Measurements from ENCODE around the gene PAIP2B.

Gene PAIP2B

GRCh38 chr2:71150082-71150816 is 76.7 kb downstream of the PAIP2B start:
- DNase-seq, result no peak

- DNase-seq, result no peak
Measured at GRCh38 chr2:71148506-71149063, 78.3 kb downstream of the PAIP2B start.

GRCh38 chr2:71143782-71144181 is 83.1 kb downstream of the PAIP2B start:
- no peak for DNase-seq

GRCh38 chr2:71136174-71136573 is 90.7 kb downstream of the PAIP2B start:
- DNase-seq, result no peak

- DNase-seq, result no peak
Measured at GRCh38 chr2:71133603-71134002, 93.3 kb downstream of the PAIP2B start.
